Kidney (tissue), 14 donors: ENCODE results near the gene PPFIA2. TPM values are rescaled to one million over a fixed set of nuclear protein-coding genes. Genes with fewer than 3 reads are reported as not detected.
A peak's percentile ranks its signal among the peaks of the same experiment; 100 is the strongest.

Experiments
- DNase-seq, 5 donors: peaks; one replicate each; pipeline ENCODE4 v3.0.0-alpha.2; 2013 to 2020
- FAIRE-seq: peaks from 2 replicates; lab custom pipeline; 2012; peaks lifted over from hg19 to GRCh38; lab: Jason Lieb, UNC
- H3K27ac ChIP-seq, 2 donors: one replicate each; pipeline ENCODE4 v1.7.0; 2013; ENCODE audit warnings: low read depth in 2 of 2, low read length in 2 of 2, inconsistent platforms in 1 of 2
- H3K27me3 ChIP-seq: one replicate; pipeline ENCODE4 v1.7.1; 2013; ENCODE audit warnings: low read length, inconsistent platforms; ENCODE audit not compliant: control insufficient read depth, insufficient read depth
- H3K36me3 ChIP-seq, 3 donors: one replicate each; pipeline versions ENCODE4 v1.7.0 to v1.7.1; 2013; ENCODE audit warnings: low read length in 3 of 3, control low read depth in 1 of 3, inconsistent platforms in 1 of 3; ENCODE audit not compliant: insufficient read depth in 3 of 3, control insufficient read depth in 2 of 3
- H3K4me1 ChIP-seq, 3 donors: one replicate each; pipeline versions ENCODE4 v1.7.0 to v1.7.1; 2013; ENCODE audit warnings: low read length in 3 of 3, inconsistent platforms in 1 of 3, low read depth in 1 of 3; ENCODE audit not compliant: control insufficient read depth in 2 of 3, insufficient read depth in 2 of 3
- H3K4me3 ChIP-seq, 3 donors: one replicate each; pipeline versions ENCODE4 v1.7.0 to v1.8.1; 2013; ENCODE audit warnings: low read length in 3 of 3, control low read depth in 1 of 3, inconsistent platforms in 1 of 3
- H3K9ac ChIP-seq, 3 donors: one replicate each; pipeline versions ENCODE4 v1.7.0 to v1.7.1; 2013; ENCODE audit warnings: low read length in 3 of 3, control low read depth in 1 of 3, inconsistent platforms in 1 of 3
- H3K9me3 ChIP-seq, 3 donors: one replicate each; pipeline versions ENCODE4 v1.7.0 to v1.7.1; 2013; ENCODE audit warnings: low read length in 3 of 3, control low read depth in 1 of 3, inconsistent platforms in 1 of 3; ENCODE audit not compliant: control insufficient read depth in 2 of 3, insufficient read depth in 1 of 3
- CTCF ChIP-seq: IDR thresholded peaks from 3 replicates; pipeline ENCODE4 v1.5.1; 2012; ENCODE audit warnings: mild to moderate bottlenecking, moderate library complexity, borderline replicate concordance; ENCODE audit not compliant: insufficient read depth; ENCODE audit errors: extremely low read depth
- intact Hi-C: fragments of 100-400 bp; cut with DNase I; formaldehyde crosslinking; loops from one replicate; pipeline ENCODE4 v1.11.1; 2022
- polyA plus RNA-seq: library from polyadenylated mRNA; stranded (reverse); fragments of 350-450 nt; fragmentation: Illumina TruSeq; extraction: RNeasy Lipid Tissue Mini Kit (QIAGEN cat#74804); gene quantifications from one replicate; pipeline ENCODE4 v1.2.3, GENCODE V29; 2014; ENCODE audit warnings: low read depth, low replicate concordance; ENCODE audit not compliant: insufficient read depth
- total RNA-seq: library from RNA; stranded (reverse); fragmentation: NEBNext Ultra II Directional; extraction: Animal tissue kit (Norgen Biotek cat#: 25700); gene quantifications from one replicate; pipeline ENCODE4 v1.2.1, GENCODE V29; 2021
- donor health status: control.
- donor health status: control.
- donor health status: control.
- donor health status: control.
- donor health status: control.
- donor health status: DM: yes; HTN: yes; CAD: no.
- donor health status: Normal renal cell carcinoma (clear cell type).

PPFIA2 gene
- total and polyA plus RNA-seq, 2 donors from 2014 or later, result 2.8 to 9.4 TPM

GRCh38 chr12:81541121-81541520, 218.0 kb downstream of the PPFIA2 start:
- intact Hi-C loops, result no loop called here
- Histone ChIP-seq H3K9me3 (no peaks in the 10 kb centered on the region), H3K4me1 (no peaks in the 10 kb centered on the region), H3K9ac (no peak overlapping the region), H3K36me3 (no peaks in the 10 kb centered on the region), H3K27me3 (no peaks in the 10 kb centered on the region), H3K4me3 (no peak overlapping the region), H3K27ac (no peak overlapping the region)
- DNase-seq (no peak), FAIRE-seq (no peak)
- no peak for TF ChIP-seq CTCF

GRCh38 chr12:81539279-81539678, 219.9 kb downstream of the PPFIA2 start:
- no peak for TF ChIP-seq CTCF
- intact Hi-C loops, result no loop called here
- H3K27me3 ChIP-seq, result no peaks in the 10 kb centered on the region
- no peaks in the 10 kb centered on the region for H3K4me1 ChIP-seq
- no peaks in the 10 kb centered on the region for H3K9me3 ChIP-seq
- H3K9ac ChIP-seq, result no peak overlapping the region
- DNase-seq (no peak), FAIRE-seq (no peak)
- H3K36me3 ChIP-seq, result no peaks in the 10 kb centered on the region
- H3K4me3 ChIP-seq, result no peak overlapping the region
- H3K27ac ChIP-seq, result no peak overlapping the region

GRCh38 chr12:81533054-81533453, 226.1 kb downstream of the PPFIA2 start:
- intact Hi-C loops, result no loop called here
- Histone ChIP-seq H3K9ac (no peak overlapping the region), H3K9me3 (no peaks in the 10 kb centered on the region), H3K4me1 (no peaks in the 10 kb centered on the region), H3K27ac (no peak overlapping the region), H3K36me3 (no peaks in the 10 kb centered on the region), H3K4me3 (no peak overlapping the region), H3K27me3 (no peaks in the 10 kb centered on the region)
- TF ChIP-seq CTCF, result no peak
- DNase-seq (no peak), FAIRE-seq (no peak)

- TF ChIP-seq CTCF, result no peak
- intact Hi-C loops, result no loop called here
- no peak for FAIRE-seq
These were observed 228.8 kb downstream of the PPFIA2 start for GRCh38 chr12:81530352-81530751.

More at GRCh38 chr12:81530352-81530751, 228.8 kb downstream of the PPFIA2 start:
- Histone ChIP-seq H3K9ac (no peak overlapping the region), H3K9me3 (no peaks in the 10 kb centered on the region), H3K27ac (no peak overlapping the region), H3K4me3 (no peak overlapping the region), H3K4me1 (no peaks in the 10 kb centered on the region), H3K36me3 (no peaks in the 10 kb centered on the region), H3K27me3 (no peaks in the 10 kb centered on the region)
- peak in 1 of 5 donors; percentile 1 for DNase-seq
